PFSK-1 (cell line): Measurements from ENCODE around the gene KLHL3.

Experiments used
- FOXP2 ChIP-seq: optimal IDR thresholded peaks from 2 replicates; pipeline ENCODE3; 2011; ENCODE audit warnings: borderline replicate concordance, control low read depth, inconsistent platforms; ENCODE audit not compliant: insufficient read depth; ENCODE audit errors: extremely low read length, extremely low read depth
- POLR2AphosphoS5 ChIP-seq: IDR thresholded peaks from 2 replicates; pipeline ENCODE4 v1.6.1; 2012; ENCODE audit warnings: low read depth, mild to moderate bottlenecking, control low read depth, low read length, moderate library complexity
- SIN3A ChIP-seq: IDR thresholded peaks from 2 replicates; pipeline ENCODE4 v1.6.1; 2012; ENCODE audit warnings: mild to moderate bottlenecking, low read length, moderate library complexity, borderline replicate concordance; ENCODE audit not compliant: insufficient read depth
- TAF1 ChIP-seq: IDR thresholded peaks from 2 replicates; pipeline ENCODE4 v1.6.1; 2012; ENCODE audit warnings: low read length, control low read depth, borderline replicate concordance; ENCODE audit not compliant: insufficient read depth
- TF ChIP-seq, protein P1 (sequence below), 2 experiments: IDR thresholded peaks; 2 replicates each; pipeline versions ENCODE4 v1.6.1 to v1.8.0; 2011 to 2012; ENCODE audit warnings: low read depth in 2 of 2, low read length in 2 of 2, control low read depth in 1 of 2, inconsistent platforms in 1 of 2, mild to moderate bottlenecking in 1 of 2, moderate library complexity in 1 of 2; ENCODE audit not compliant: insufficient read depth in 1 of 2

The KLHL3 gene

DNA sequence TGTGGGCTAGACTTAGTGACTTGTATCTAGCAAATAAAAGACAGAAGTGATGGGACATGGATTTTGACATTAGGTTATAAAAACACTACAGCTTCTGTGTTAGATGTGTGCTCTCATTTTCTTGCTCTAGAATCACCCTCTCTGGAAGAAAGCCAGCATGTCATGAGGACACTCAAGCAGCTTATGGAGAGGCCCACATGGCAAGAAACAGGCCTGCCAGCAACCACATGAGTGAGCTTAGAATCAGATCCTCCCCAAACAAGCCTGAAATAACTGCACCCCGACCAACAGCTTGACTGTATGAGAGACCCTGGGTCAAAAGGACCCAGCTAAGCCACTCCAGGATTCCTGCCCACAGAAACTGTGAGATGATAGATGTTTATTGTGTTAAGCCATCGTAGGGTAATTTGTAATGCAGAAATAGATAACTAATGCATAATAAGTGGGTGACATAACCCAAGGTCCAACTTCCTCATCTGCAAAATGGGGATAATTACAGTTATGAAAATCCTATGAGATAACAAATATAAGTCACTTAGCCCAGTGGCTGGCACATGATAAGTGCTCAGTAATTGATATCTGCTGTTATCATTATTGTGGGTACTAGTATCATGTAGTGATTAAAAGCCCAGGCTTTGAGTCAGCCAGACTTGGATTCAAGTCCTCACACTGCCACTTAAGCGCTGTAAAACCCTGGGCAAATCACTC lies 86.5 kb downstream of the KLHL3 start:
- TF ChIP-seq SIN3A (no peak), POLR2AphosphoS5 (no peak), FOXP2 (no peak), TAF1 (no peak)
- TF ChIP-seq, protein P1, sequence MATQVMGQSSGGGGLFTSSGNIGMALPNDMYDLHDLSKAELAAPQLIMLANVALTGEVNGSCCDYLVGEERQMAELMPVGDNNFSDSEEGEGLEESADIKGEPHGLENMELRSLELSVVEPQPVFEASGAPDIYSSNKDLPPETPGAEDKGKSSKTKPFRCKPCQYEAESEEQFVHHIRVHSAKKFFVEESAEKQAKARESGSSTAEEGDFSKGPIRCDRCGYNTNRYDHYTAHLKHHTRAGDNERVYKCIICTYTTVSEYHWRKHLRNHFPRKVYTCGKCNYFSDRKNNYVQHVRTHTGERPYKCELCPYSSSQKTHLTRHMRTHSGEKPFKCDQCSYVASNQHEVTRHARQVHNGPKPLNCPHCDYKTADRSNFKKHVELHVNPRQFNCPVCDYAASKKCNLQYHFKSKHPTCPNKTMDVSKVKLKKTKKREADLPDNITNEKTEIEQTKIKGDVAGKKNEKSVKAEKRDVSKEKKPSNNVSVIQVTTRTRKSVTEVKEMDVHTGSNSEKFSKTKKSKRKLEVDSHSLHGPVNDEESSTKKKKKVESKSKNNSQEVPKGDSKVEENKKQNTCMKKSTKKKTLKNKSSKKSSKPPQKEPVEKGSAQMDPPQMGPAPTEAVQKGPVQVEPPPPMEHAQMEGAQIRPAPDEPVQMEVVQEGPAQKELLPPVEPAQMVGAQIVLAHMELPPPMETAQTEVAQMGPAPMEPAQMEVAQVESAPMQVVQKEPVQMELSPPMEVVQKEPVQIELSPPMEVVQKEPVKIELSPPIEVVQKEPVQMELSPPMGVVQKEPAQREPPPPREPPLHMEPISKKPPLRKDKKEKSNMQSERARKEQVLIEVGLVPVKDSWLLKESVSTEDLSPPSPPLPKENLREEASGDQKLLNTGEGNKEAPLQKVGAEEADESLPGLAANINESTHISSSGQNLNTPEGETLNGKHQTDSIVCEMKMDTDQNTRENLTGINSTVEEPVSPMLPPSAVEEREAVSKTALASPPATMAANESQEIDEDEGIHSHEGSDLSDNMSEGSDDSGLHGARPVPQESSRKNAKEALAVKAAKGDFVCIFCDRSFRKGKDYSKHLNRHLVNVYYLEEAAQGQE (IDR thresholded peaks at IDR 0.05; ENCODE audit: insufficient read depth in 1 of 2, low read depth in 2 of 2, low read length in 2 of 2): no peak

DNA sequence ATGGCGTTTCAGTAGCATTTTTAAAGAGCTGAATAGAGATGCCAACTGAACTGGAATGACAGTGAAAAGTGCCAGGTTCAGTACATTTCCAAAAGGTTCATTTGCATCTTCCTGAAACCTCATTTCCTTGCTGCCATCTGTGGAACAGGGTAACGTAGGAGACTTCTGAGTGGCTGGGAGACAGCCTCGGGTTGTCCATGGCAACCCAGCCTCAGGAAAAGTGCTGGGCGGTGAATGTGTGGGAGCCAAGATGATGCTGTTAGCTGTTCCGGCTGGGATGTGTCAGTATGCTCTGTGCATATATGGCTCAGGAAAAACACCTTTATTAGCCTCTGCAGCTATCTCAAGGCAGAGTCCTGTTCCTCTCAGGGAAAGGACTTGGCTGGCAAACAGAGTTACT lies 87.5 kb downstream of the KLHL3 start:
- no peak for TF ChIP-seq FOXP2
- no peak for TF ChIP-seq POLR2AphosphoS5
- no peak for TF ChIP-seq SIN3A
- TF ChIP-seq TAF1: no peak
- TF ChIP-seq, protein P1 (IDR thresholded peaks at IDR 0.05; ENCODE audit: insufficient read depth in 1 of 2, low read depth in 2 of 2, low read length in 2 of 2): no peak

DNA sequence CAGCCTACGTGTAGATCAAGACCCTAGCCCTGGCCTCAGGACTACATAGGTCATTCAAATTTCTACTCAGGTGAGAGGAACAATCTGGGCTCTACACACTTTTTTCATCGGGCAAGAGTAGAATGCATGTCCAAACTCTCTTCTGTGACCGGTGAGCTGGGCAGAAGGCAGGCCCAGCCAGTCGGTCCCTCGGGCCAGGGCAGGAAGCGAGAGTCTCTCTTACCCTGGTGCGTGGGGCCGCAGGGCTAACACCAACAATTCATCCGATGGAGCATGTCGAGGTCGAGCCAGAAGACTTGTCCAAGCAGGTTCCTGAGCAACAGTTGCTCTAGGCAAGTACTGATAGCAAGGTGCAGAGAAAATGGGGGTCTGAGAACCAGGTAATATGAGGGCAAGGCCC lies 88.5 kb downstream of the KLHL3 start:
- TF ChIP-seq POLR2AphosphoS5 (no peak), FOXP2 (no peak), TAF1 (no peak), SIN3A (no peak)
- TF ChIP-seq, protein P1 (IDR thresholded peaks at IDR 0.05; ENCODE audit: insufficient read depth in 1 of 2, low read depth in 2 of 2, low read length in 2 of 2): no peak

DNA sequence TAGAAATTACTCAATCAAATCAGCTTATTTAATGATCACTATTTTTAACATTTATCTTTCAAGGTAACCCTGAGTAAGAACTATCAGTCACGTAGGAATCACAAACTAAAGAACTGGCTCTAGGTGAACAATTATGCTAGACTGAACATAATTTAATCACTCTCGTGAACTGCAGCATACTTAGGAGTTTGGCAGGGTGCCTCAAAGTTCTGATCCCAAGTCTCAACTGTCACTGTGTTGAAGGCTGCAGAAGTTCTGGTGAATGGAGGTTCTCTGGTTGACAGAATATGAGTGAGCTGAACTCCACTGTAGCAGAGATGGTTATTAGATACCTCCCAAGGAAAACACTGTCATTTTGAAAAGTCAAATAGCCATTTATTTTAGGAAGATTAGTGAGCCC lies 89.1 kb downstream of the KLHL3 start:
- TF ChIP-seq, protein P1 (IDR thresholded peaks at IDR 0.05; ENCODE audit: insufficient read depth in 1 of 2, low read depth in 2 of 2, low read length in 2 of 2): no peak
- TF ChIP-seq TAF1: no peak
- no peak for TF ChIP-seq POLR2AphosphoS5
- no peak for TF ChIP-seq FOXP2
- TF ChIP-seq SIN3A: no peak

DNA sequence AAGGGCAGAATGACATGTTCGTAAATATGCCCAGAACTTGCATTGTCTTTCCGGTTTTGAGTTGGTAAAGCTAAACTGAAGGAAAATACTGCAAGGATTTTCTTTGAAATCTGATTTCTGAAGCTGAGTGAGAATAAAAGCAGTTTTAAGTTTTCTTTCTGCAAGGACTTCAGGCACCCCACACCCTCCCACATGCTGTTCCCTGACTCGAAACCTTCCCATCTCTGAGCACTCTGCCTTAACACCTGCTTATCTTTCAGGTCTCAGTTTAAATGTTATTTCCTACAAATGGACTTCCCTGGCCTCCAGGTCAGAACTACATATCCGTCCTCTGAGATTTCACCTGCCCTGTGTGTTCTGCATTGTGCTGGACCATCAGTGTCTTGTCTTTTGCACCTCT lies 93.8 kb downstream of the KLHL3 start:
- TF ChIP-seq, protein P1 (IDR thresholded peaks at IDR 0.05; ENCODE audit: insufficient read depth in 1 of 2, low read depth in 2 of 2, low read length in 2 of 2): no peak
- TF ChIP-seq TAF1 (no peak), POLR2AphosphoS5 (no peak), SIN3A (no peak), FOXP2 (no peak)
